Endothelial cell of umbilical vein (primary cell): Measurements from ENCODE around the gene PDLIM3. TPM values are rescaled to one million over a fixed set of nuclear protein-coding genes. Genes with fewer than 3 reads are reported as not detected.

Source experiments
- Bru-seq: library from RNA; stranded (reverse); fragments of 400-500 nt; gene quantifications from one replicate; lab custom pipeline; 2021; lab: Mats Ljungman, UMichigan
- BruChase-seq, 2 experiments: library from RNA; stranded (reverse); fragments of 400-500 nt; gene quantifications; one replicate each; lab custom pipeline; 2021; lab: Mats Ljungman, UMichigan
- BruUV-seq: library from RNA; stranded (reverse); fragments of 400-500 nt; replicated peaks from 2 replicates; lab custom pipeline; 2021; lab: Mats Ljungman, UMichigan
- CTCF ChIA-PET: fragments of 300-600, 350-600 bp; sonication (Branson Sonifier 250); formaldehyde crosslinking; loops from one replicate; lab custom pipeline; 2021; ENCODE audit warnings: antibody characterized with exemption, inconsistent platforms; lab: Charles Lee
- POLR2A ChIA-PET: fragments of 300-600, 350-600 bp; sonication (Branson Sonifier 250); formaldehyde crosslinking; loops from one replicate; lab custom pipeline; 2021; ENCODE audit warnings: antibody characterized with exemption, inconsistent platforms; lab: Charles Lee
- DNase-seq: peaks from one replicate; pipeline ENCODE4 v3.0.0-alpha.2; 2011; ENCODE audit warnings: low read depth, low spot score
- FAIRE-seq: peaks from 2 replicates; lab custom pipeline; 2011; peaks lifted over from hg19 to GRCh38; lab: Jason Lieb, UNC
- H2AFZ ChIP-seq: 2 replicates; pipeline ENCODE4 v1.6.0; 2012; ENCODE audit warnings: low read depth, low read length, control low read depth, inconsistent platforms
- H3K27ac ChIP-seq: 2 replicates; pipeline ENCODE4 v1.5.1; 2011; ENCODE audit warnings: low read depth, mild to moderate bottlenecking, control low read depth, low read length, moderate library complexity; ENCODE audit not compliant: insufficient read depth
- H3K27me3 ChIP-seq, 2 experiments: 2 replicates each; pipeline versions ENCODE4 v1.6.0 to v1.6.1; 2011; ENCODE audit warnings: low read length in 2 of 2, mixed read lengths in 1 of 2; ENCODE audit not compliant: control insufficient read depth in 2 of 2, insufficient read depth in 2 of 2
- H3K36me3 ChIP-seq, 2 experiments: 2 replicates in 1 of 2; 3 replicates in 1 of 2; pipeline ENCODE4 v1.5.1; 2011; ENCODE audit warnings: low read length in 2 of 2, mild to moderate bottlenecking in 1 of 2, moderate library complexity in 1 of 2; ENCODE audit not compliant: control insufficient read depth in 2 of 2, insufficient read depth in 2 of 2; ENCODE audit errors: extremely low read depth in 1 of 2
- H3K4me1 ChIP-seq: 3 replicates; pipeline ENCODE4 v1.5.1; 2011; ENCODE audit warnings: mild to moderate bottlenecking, low read length; ENCODE audit not compliant: control insufficient read depth, insufficient read depth; ENCODE audit errors: extremely low read depth
- H3K4me2 ChIP-seq: 2 replicates; pipeline ENCODE4 v1.6.1; 2011; ENCODE audit warnings: low read length, control low read depth, mixed read lengths; ENCODE audit not compliant: insufficient read depth
- H3K4me3 ChIP-seq, 3 experiments: fragments of 200-600 bp in 1 of 3; sonication (generic), shearing (Covaris generic) in 1 of 3; replicated peaks in 1 of 3; 2 replicates each; pipeline ENCODE4 v1.5.1; 2011 to 2016; ENCODE audit warnings: control low read depth in 3 of 3, low read length in 3 of 3, mild to moderate bottlenecking in 2 of 3, inconsistent platforms in 1 of 3, low read depth in 1 of 3, moderate library complexity in 1 of 3; ENCODE audit not compliant: insufficient read depth in 1 of 3
- H3K79me2 ChIP-seq: 2 replicates; pipeline ENCODE4 v1.6.0; 2012; ENCODE audit warnings: low read length, inconsistent platforms; ENCODE audit not compliant: control insufficient read depth, insufficient read depth
- H3K9ac ChIP-seq: replicated peaks from 2 replicates; pipeline ENCODE3; 2011; ENCODE audit warnings: low read length, control low read depth; ENCODE audit not compliant: insufficient read depth; ENCODE audit errors: extremely low read depth
- H3K9me1 ChIP-seq: replicated peaks from 3 replicates; pipeline ENCODE4 v1.6.0; 2011; ENCODE audit warnings: mild to moderate bottlenecking, low read length; ENCODE audit not compliant: control insufficient read depth, insufficient read depth; ENCODE audit errors: extremely low read depth
- H3K9me3 ChIP-seq: replicated peaks from 2 replicates; pipeline ENCODE4 v1.5.1; 2012; ENCODE audit warnings: low read length, inconsistent platforms; ENCODE audit not compliant: control insufficient read depth, insufficient read depth
- H4K20me1 ChIP-seq: replicated peaks from 2 replicates; pipeline ENCODE3; 2011; ENCODE audit warnings: mild to moderate bottlenecking, low read length; ENCODE audit not compliant: control insufficient read depth, insufficient read depth; ENCODE audit errors: extremely low read depth
- CTCF ChIP-seq, 2 donors: IDR thresholded peaks; 1 replicate in 1 of 2; 2 replicates in 1 of 2; pipeline ENCODE4 v1.5.1; 2011; ENCODE audit warnings: low read length in 2 of 2, mild to moderate bottlenecking in 2 of 2, moderate library complexity in 2 of 2, control low read depth in 1 of 2, inconsistent platforms in 1 of 2, low read depth in 1 of 2; ENCODE audit not compliant: insufficient read depth in 1 of 2; ENCODE audit errors: extremely low read depth in 1 of 2
- EZH2 ChIP-seq: IDR thresholded peaks from 2 replicates; pipeline ENCODE4 v1.6.1; 2012; ENCODE audit warnings: borderline replicate concordance, low read depth, mild to moderate bottlenecking, moderate library complexity, low read length, inconsistent platforms; ENCODE audit not compliant: severe bottlenecking
- FOS ChIP-seq: IDR thresholded peaks from 2 replicates; pipeline ENCODE4 v1.6.1; 2011; ENCODE audit warnings: mild to moderate bottlenecking, low read length, moderate library complexity, borderline replicate concordance; ENCODE audit not compliant: insufficient read depth
- GATA2 ChIP-seq: IDR thresholded peaks from 2 replicates; pipeline ENCODE4 v1.7.0; 2011; ENCODE audit warnings: low read depth, mild to moderate bottlenecking, moderate library complexity, mixed read lengths, low read length; ENCODE audit not compliant: insufficient read length, insufficient read depth
- JUN ChIP-seq: IDR thresholded peaks from 2 replicates; pipeline ENCODE4 v1.6.1; 2011; ENCODE audit warnings: borderline replicate concordance, low read depth; ENCODE audit not compliant: insufficient read length, insufficient read depth
- MYC ChIP-seq: IDR thresholded peaks from one replicate; pipeline ENCODE4 v1.6.1; 2011; ENCODE audit warnings: mild to moderate bottlenecking, low read depth, low read length
- POLR2A ChIP-seq: IDR thresholded peaks from 2 replicates; pipeline ENCODE4 v1.6.1; 2012; ENCODE audit warnings: low read depth, mild to moderate bottlenecking, control low read depth, low read length
- POLR2AphosphoS5 ChIP-seq: IDR thresholded peaks from 2 replicates; pipeline ENCODE4 v1.6.1; 2012; ENCODE audit warnings: low read depth, mild to moderate bottlenecking, control low read depth, low read length, moderate library complexity; ENCODE audit not compliant: insufficient read depth
- dilution Hi-C: fragments of 300-500 bp; cut with MboI; formaldehyde crosslinking; loops from one replicate; pipeline ENCODE4 v1.15.0; 2019; ENCODE audit warnings: low sequenced_read_pairs; ENCODE audit not compliant: extremely low pct_ligation_motif_present
- intact Hi-C: fragments of 100-400 bp; cut with micrococcal nuclease; formaldehyde crosslinking; loops from one replicate; pipeline ENCODE4 v1.10.0; 2022
- long read RNA-seq: library from polyadenylated mRNA; stranded (forward); transcript quantifications from one replicate; pipeline ENCODE4 v2.0.0, GENCODE V29; 2021
- polyA minus RNA-seq, 3 experiments: library from RNA; depleted of rRNA, polyadenylated mRNA; stranded (reverse); fragments of >200 nt; gene quantifications; 1 replicate in 1 of 3; 2 replicates in 2 of 3; pipeline ENCODE4 v1.2.3, GENCODE V29; 2011
- polyA plus RNA-seq, 4 experiments: library from polyadenylated mRNA; depleted of rRNA in 3 of 4; stranded (reverse) in 3 of 4; unstranded in 1 of 4; fragments of >200 nt; gene quantifications; 2 replicates each; pipeline versions ENCODE4 v1.2.1 to v1.2.3, GENCODE V29; 2011 to 2012; ENCODE audit warnings: missing spikeins in 1 of 4
- total RNA-seq: library from RNA; stranded (reverse); gene quantifications from 2 replicates; pipeline ENCODE4 v1.2.3, GENCODE V29; 2021
- TF ChIP-seq, protein P1 (sequence below): IDR thresholded peaks from 2 replicates; pipeline ENCODE4 v1.6.1; 2011; ENCODE audit not compliant: insufficient read depth, insufficient read length

Gene PDLIM3
- total RNA-seq (9.7 and 12.2 TPM in 2 replicates), polyA plus RNA-seq (15.3 and 17.6 TPM in 2 replicates), polyA minus RNA-seq (15.2 and 18.4 TPM in 2 replicates), Bru-seq, nascent RNA (percentile 52 among the genes with signal in this experiment), BruChase-seq, experiment 1, labeled RNA remaining after a 6-hour chase (percentile 46 among the genes with signal in this experiment), BruChase-seq, experiment 2, labeled RNA remaining after a 2-hour chase (percentile 51 among the genes with signal in this experiment)
- polyA plus RNA-seq (2011; cell fraction: cytosol; rRNA removed), result 13.9 and 15.6 TPM in 2 replicates
- polyA plus RNA-seq (2011; cell fraction: nucleus; rRNA removed), result 17.6 and 22.3 TPM in 2 replicates
- 7.0 and 8.4 TPM in 2 replicates for polyA plus RNA-seq (2012)
- polyA minus RNA-seq (2011; cell fraction: cytosol; rRNA and poly(A)+ RNA removed), result 3.5 TPM
- 29.0 and 32.3 TPM in 2 replicates for polyA minus RNA-seq (2011; cell fraction: nucleus; rRNA and poly(A)+ RNA removed)
- long read RNA-seq, transcript PDLIM3-203 (7 exons, 1,672 nt), result major isoform, 26 of 33 reads
- long read RNA-seq, partial matches to known transcripts, result 1 of 33 reads
- long read RNA-seq, other reads (novel, unspliced or antisense), result 4 of 33 reads

GRCh38 chr4:185534866-185535611 lies at the start of gene PDLIM3:
TSS of gene PDLIM3 (minus strand) at chr4:185535507. CDS start at chr4:185535434, 73 bp downstream.
- H3K9me3 ChIP-seq, result no peaks in the 10 kb centered on the region
- FAIRE-seq (no peak), DNase-seq (peak; percentile 65)
- TF ChIP-seq MYC, result no peak
- TF ChIP-seq EZH2, result no peak
- TF ChIP-seq GATA2, result no peak
- TF ChIP-seq FOS, result no peak
- TF ChIP-seq POLR2A, result peak; percentile 53
- peak; percentile 65 for TF ChIP-seq POLR2AphosphoS5
- no peak for TF ChIP-seq JUN
- TF ChIP-seq, protein P1, sequence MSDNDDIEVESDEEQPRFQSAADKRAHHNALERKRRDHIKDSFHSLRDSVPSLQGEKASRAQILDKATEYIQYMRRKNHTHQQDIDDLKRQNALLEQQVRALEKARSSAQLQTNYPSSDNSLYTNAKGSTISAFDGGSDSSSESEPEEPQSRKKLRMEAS, result no peak
- TF ChIP-seq CTCF (IDR thresholded peaks at IDR 0.05; ENCODE audit: extremely low read depth in 1 of 2, insufficient read depth in 1 of 2, low read depth in 1 of 2, low read length in 2 of 2), result no peak
- H4K20me1 ChIP-seq, result no peaks in the 10 kb centered on the region
- ChIA-PET POLR2A (interaction anchor here (0.6 to 2.0 kb wide), 7 partner anchors 22 to 325 kb away, joined by 3 to 12 read pairs (median 4); no protein-coding TSS in a partner anchor), CTCF (interaction anchor here (0.9 to 4.5 kb wide), 12 partner anchors 7 to 63 kb away, joined by 3 to 36 read pairs (median 4); partner anchors contain the start of gene CCDC110)
- peaks cover 10% of the 10 kb centered on the region for H3K4me1 ChIP-seq
- dilution Hi-C loops (no loop called here), intact Hi-C loops (loop anchor here (1.0 to 2.0 kb wide), 4 partner anchors 22 to 64 kb away; partner anchors contain the start of gene CCDC110)
- H3K27ac ChIP-seq, result peak within 1 kb of the TSS; percentile 56
- peaks cover 0 to 6% of the 10 kb centered on the region in 2 experiments for H3K27me3 ChIP-seq
- no TSS peak for BruUV-seq
- H2AFZ ChIP-seq, result peak within 1 kb of the TSS; percentile 95
- H3K4me3 ChIP-seq, result peak within 1 kb of the TSS; percentile 78 to 83 (median 81)
- peak within 1 kb of the TSS; percentile 80 for H3K9ac ChIP-seq
- H3K79me2 ChIP-seq, result no peaks in the 10 kb centered on the region
- H3K36me3 ChIP-seq, result no peaks in the 10 kb centered on the region
- no peaks in the 10 kb centered on the region for H3K9me1 ChIP-seq
- H3K4me2 ChIP-seq, result peak within 1 kb of the TSS; percentile 86
